ENCODE results near the gene ABCA3. TPM values are rescaled to one million over a fixed set of nuclear protein-coding genes. Genes with fewer than 3 reads are reported as not detected.

The ABCA3 gene
- total and polyA plus RNA-seq, 2 of the 8 experiments (the other 6 are each of a cell fraction or from before 2014, with no cell fraction given) = 5.7 to 7.9 TPM

- no peak for TF ChIP-seq USF2 (IDR thresholded peaks at IDR 0.05; ENCODE audit: low read length)
- no peak for TF ChIP-seq ZNF274 (IDR thresholded peaks at IDR 0.05; ENCODE audit: borderline replicate concordance, extremely low read depth, low read length)
- no peak for TF ChIP-seq POLR2AphosphoS5 (IDR thresholded peaks at IDR 0.05; ENCODE audit: low read depth, low read length)
- TF ChIP-seq, protein P1, sequence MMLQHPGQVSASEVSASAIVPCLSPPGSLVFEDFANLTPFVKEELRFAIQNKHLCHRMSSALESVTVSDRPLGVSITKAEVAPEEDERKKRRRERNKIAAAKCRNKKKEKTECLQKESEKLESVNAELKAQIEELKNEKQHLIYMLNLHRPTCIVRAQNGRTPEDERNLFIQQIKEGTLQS (IDR thresholded peaks at IDR 0.05; ENCODE audit: insufficient read depth, low read depth, low read length) = no peak
Measured at GRCh38 chr16:2343211-2343610, 2.7 kb upstream of the ABCA3 start (continued).

Data from H1 (cell line).